Measurements from ENCODE around the gene RXFP4.

DNA sequence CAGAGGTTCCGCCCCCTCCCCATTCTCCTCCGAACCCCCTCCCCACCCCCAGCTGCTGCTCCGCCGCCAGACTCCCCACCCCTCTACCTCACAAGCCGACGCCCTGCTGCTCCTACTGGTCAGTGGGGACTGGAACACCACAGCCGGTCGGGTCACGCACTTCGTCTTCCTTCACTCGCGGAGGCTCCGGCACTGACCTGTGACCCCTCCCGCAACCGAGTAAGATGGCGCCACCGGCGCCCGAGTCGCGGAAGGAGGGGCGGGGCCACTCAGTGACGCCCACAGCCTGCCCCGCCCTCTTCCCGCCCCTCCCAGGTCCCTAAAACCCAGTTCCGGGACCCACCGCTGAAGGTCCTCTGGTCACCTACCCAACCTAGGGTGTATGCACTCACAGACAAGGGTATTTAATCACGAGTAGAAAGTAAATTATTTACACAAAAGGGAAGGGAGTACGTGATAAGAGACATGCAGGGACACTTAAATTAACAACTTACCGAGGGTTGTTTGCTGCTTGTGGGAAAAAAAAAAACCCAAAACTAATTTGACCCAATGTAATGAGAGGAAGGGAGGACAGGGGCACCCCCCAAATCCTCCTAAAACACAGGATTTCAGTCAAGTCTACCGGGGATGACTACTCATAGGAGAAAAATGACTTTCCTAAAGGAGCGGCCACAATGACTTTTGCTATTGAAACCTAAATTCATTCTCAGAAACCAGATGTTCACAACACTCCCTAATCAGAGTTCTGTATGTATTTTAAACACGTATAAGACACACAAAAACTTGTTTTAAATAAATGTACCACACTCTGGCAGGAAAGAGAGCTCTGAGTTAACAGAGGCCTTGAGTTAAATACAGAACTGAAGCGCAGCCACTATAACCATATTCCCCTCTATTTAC lies 30.0 kb upstream of the RXFP4 start, which contains the start of gene RIT1:
- TF ChIP-seq, protein P1, sequence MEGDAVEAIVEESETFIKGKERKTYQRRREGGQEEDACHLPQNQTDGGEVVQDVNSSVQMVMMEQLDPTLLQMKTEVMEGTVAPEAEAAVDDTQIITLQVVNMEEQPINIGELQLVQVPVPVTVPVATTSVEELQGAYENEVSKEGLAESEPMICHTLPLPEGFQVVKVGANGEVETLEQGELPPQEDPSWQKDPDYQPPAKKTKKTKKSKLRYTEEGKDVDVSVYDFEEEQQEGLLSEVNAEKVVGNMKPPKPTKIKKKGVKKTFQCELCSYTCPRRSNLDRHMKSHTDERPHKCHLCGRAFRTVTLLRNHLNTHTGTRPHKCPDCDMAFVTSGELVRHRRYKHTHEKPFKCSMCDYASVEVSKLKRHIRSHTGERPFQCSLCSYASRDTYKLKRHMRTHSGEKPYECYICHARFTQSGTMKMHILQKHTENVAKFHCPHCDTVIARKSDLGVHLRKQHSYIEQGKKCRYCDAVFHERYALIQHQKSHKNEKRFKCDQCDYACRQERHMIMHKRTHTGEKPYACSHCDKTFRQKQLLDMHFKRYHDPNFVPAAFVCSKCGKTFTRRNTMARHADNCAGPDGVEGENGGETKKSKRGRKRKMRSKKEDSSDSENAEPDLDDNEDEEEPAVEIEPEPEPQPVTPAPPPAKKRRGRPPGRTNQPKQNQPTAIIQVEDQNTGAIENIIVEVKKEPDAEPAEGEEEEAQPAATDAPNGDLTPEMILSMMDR (IDR thresholded peaks at IDR 0.05): peak in 2 of 4 experiments; percentile 13 to 45
- peak; percentile 63 to 64 for TF ChIP-seq POLR2A (IDR thresholded peaks at IDR 0.05)
